Endothelial cell of umbilical vein (primary cell): ENCODE data around the gene CENPP. TPM values are rescaled to one million over a fixed set of nuclear protein-coding genes. Genes with fewer than 3 reads are reported as not detected.

Source experiments
- BruUV-seq: library from RNA; stranded (reverse); fragments of 400-500 nt; replicated peaks from 2 replicates; lab custom pipeline; 2021; lab: Mats Ljungman, UMichigan
- CTCF ChIA-PET: fragments of 300-600, 350-600 bp; sonication (Branson Sonifier 250); formaldehyde crosslinking; loops from one replicate; lab custom pipeline; 2021; ENCODE audit warnings: antibody characterized with exemption, inconsistent platforms; lab: Charles Lee
- POLR2A ChIA-PET: fragments of 300-600, 350-600 bp; sonication (Branson Sonifier 250); formaldehyde crosslinking; loops from one replicate; lab custom pipeline; 2021; ENCODE audit warnings: antibody characterized with exemption, inconsistent platforms; lab: Charles Lee
- DNase-seq: peaks from one replicate; pipeline ENCODE4 v3.0.0-alpha.2; 2011; ENCODE audit warnings: low read depth, low spot score
- FAIRE-seq: peaks from 2 replicates; lab custom pipeline; 2011; peaks lifted over from hg19 to GRCh38; lab: Jason Lieb, UNC
- H2AFZ ChIP-seq: 2 replicates; pipeline ENCODE4 v1.6.0; 2012; ENCODE audit warnings: low read depth, low read length, control low read depth, inconsistent platforms
- H3K27ac ChIP-seq: 2 replicates; pipeline ENCODE4 v1.5.1; 2011; ENCODE audit warnings: low read depth, mild to moderate bottlenecking, control low read depth, low read length, moderate library complexity; ENCODE audit not compliant: insufficient read depth
- H3K27me3 ChIP-seq, 2 experiments: 2 replicates each; pipeline versions ENCODE4 v1.6.0 to v1.6.1; 2011; ENCODE audit warnings: low read length in 2 of 2, mixed read lengths in 1 of 2; ENCODE audit not compliant: control insufficient read depth in 2 of 2, insufficient read depth in 2 of 2
- H3K36me3 ChIP-seq, 2 experiments: 2 replicates in 1 of 2; 3 replicates in 1 of 2; pipeline ENCODE4 v1.5.1; 2011; ENCODE audit warnings: low read length in 2 of 2, mild to moderate bottlenecking in 1 of 2, moderate library complexity in 1 of 2; ENCODE audit not compliant: control insufficient read depth in 2 of 2, insufficient read depth in 2 of 2; ENCODE audit errors: extremely low read depth in 1 of 2
- H3K4me1 ChIP-seq: 3 replicates; pipeline ENCODE4 v1.5.1; 2011; ENCODE audit warnings: mild to moderate bottlenecking, low read length; ENCODE audit not compliant: control insufficient read depth, insufficient read depth; ENCODE audit errors: extremely low read depth
- H3K4me2 ChIP-seq: 2 replicates; pipeline ENCODE4 v1.6.1; 2011; ENCODE audit warnings: low read length, control low read depth, mixed read lengths; ENCODE audit not compliant: insufficient read depth
- H3K4me3 ChIP-seq, 3 experiments: fragments of 200-600 bp in 1 of 3; sonication (generic), shearing (Covaris generic) in 1 of 3; replicated peaks in 1 of 3; 2 replicates each; pipeline ENCODE4 v1.5.1; 2011 to 2016; ENCODE audit warnings: control low read depth in 3 of 3, low read length in 3 of 3, mild to moderate bottlenecking in 2 of 3, inconsistent platforms in 1 of 3, low read depth in 1 of 3, moderate library complexity in 1 of 3; ENCODE audit not compliant: insufficient read depth in 1 of 3
- H3K79me2 ChIP-seq: 2 replicates; pipeline ENCODE4 v1.6.0; 2012; ENCODE audit warnings: low read length, inconsistent platforms; ENCODE audit not compliant: control insufficient read depth, insufficient read depth
- H3K9ac ChIP-seq: replicated peaks from 2 replicates; pipeline ENCODE3; 2011; ENCODE audit warnings: low read length, control low read depth; ENCODE audit not compliant: insufficient read depth; ENCODE audit errors: extremely low read depth
- H3K9me1 ChIP-seq: replicated peaks from 3 replicates; pipeline ENCODE4 v1.6.0; 2011; ENCODE audit warnings: mild to moderate bottlenecking, low read length; ENCODE audit not compliant: control insufficient read depth, insufficient read depth; ENCODE audit errors: extremely low read depth
- H3K9me3 ChIP-seq: replicated peaks from 2 replicates; pipeline ENCODE4 v1.5.1; 2012; ENCODE audit warnings: low read length, inconsistent platforms; ENCODE audit not compliant: control insufficient read depth, insufficient read depth
- H4K20me1 ChIP-seq: replicated peaks from 2 replicates; pipeline ENCODE3; 2011; ENCODE audit warnings: mild to moderate bottlenecking, low read length; ENCODE audit not compliant: control insufficient read depth, insufficient read depth; ENCODE audit errors: extremely low read depth
- EZH2 ChIP-seq: IDR thresholded peaks from 2 replicates; pipeline ENCODE4 v1.6.1; 2012; ENCODE audit warnings: borderline replicate concordance, low read depth, mild to moderate bottlenecking, moderate library complexity, low read length, inconsistent platforms; ENCODE audit not compliant: severe bottlenecking
- FOS ChIP-seq: IDR thresholded peaks from 2 replicates; pipeline ENCODE4 v1.6.1; 2011; ENCODE audit warnings: mild to moderate bottlenecking, low read length, moderate library complexity, borderline replicate concordance; ENCODE audit not compliant: insufficient read depth
- GATA2 ChIP-seq: IDR thresholded peaks from 2 replicates; pipeline ENCODE4 v1.7.0; 2011; ENCODE audit warnings: low read depth, mild to moderate bottlenecking, moderate library complexity, mixed read lengths, low read length; ENCODE audit not compliant: insufficient read length, insufficient read depth
- JUN ChIP-seq: IDR thresholded peaks from 2 replicates; pipeline ENCODE4 v1.6.1; 2011; ENCODE audit warnings: borderline replicate concordance, low read depth; ENCODE audit not compliant: insufficient read length, insufficient read depth
- MYC ChIP-seq: IDR thresholded peaks from one replicate; pipeline ENCODE4 v1.6.1; 2011; ENCODE audit warnings: mild to moderate bottlenecking, low read depth, low read length
- POLR2A ChIP-seq: IDR thresholded peaks from 2 replicates; pipeline ENCODE4 v1.6.1; 2012; ENCODE audit warnings: low read depth, mild to moderate bottlenecking, control low read depth, low read length
- POLR2AphosphoS5 ChIP-seq: IDR thresholded peaks from 2 replicates; pipeline ENCODE4 v1.6.1; 2012; ENCODE audit warnings: low read depth, mild to moderate bottlenecking, control low read depth, low read length, moderate library complexity; ENCODE audit not compliant: insufficient read depth
- dilution Hi-C: fragments of 300-500 bp; cut with MboI; formaldehyde crosslinking; loops from one replicate; pipeline ENCODE4 v1.15.0; 2019; ENCODE audit warnings: low sequenced_read_pairs; ENCODE audit not compliant: extremely low pct_ligation_motif_present
- intact Hi-C: fragments of 100-400 bp; cut with micrococcal nuclease; formaldehyde crosslinking; loops from one replicate; pipeline ENCODE4 v1.10.0; 2022
- polyA plus RNA-seq, 4 experiments: library from polyadenylated mRNA; depleted of rRNA in 3 of 4; stranded (reverse) in 3 of 4; unstranded in 1 of 4; fragments of >200 nt; gene quantifications; 2 replicates each; pipeline versions ENCODE4 v1.2.1 to v1.2.3, GENCODE V29; 2011 to 2012; ENCODE audit warnings: missing spikeins in 1 of 4
- total RNA-seq: library from RNA; stranded (reverse); gene quantifications from 2 replicates; pipeline ENCODE4 v1.2.3, GENCODE V29; 2021
- TF ChIP-seq, protein P1 (sequence below), 2 donors: IDR thresholded peaks; 1 replicate in 1 of 2; 2 replicates in 1 of 2; pipeline ENCODE4 v1.5.1; 2011; ENCODE audit warnings: low read length in 2 of 2, mild to moderate bottlenecking in 2 of 2, moderate library complexity in 2 of 2, control low read depth in 1 of 2, inconsistent platforms in 1 of 2, low read depth in 1 of 2; ENCODE audit not compliant: insufficient read depth in 1 of 2; ENCODE audit errors: extremely low read depth in 1 of 2
- TF ChIP-seq, protein P2 (sequence below): IDR thresholded peaks from 2 replicates; pipeline ENCODE4 v1.6.1; 2011; ENCODE audit not compliant: insufficient read depth, insufficient read length

The CENPP gene
- total and polyA plus RNA-seq, 2 donors (not counting 3 experiments of a cell fraction or from before 2014, with no cell fraction given), result 1.2 to 12.0 TPM

DNA sequence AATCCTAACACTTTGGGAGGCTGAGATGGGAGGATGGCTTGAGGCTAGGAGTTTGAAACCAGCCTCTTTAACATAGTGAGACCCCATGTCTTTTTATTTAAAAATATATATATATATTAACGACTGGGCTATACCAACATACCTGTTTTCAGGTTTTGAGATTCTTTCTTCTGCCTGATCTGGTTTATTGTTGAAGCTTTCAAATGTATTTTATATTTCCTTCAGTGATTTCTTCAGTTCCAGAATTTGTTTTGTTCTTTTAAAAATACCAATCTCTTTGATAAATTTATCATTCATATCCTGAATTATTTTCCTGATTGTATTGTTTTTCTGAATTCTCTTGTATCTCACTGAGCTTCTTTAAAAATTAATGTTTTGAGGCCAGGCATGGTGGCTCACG, 47.4 kb downstream of the CENPP start:
- dilution Hi-C loops, result no loop called here
- CTCF ChIA-PET, result no interaction called here
- H3K9ac ChIP-seq, result no peak overlapping the region
- no peaks in the 10 kb centered on the region for H3K27me3 ChIP-seq
- H3K9me1 ChIP-seq, result no peaks in the 10 kb centered on the region
- POLR2A ChIA-PET, result no interaction called here
- no peaks in the 10 kb centered on the region for H3K4me1 ChIP-seq
- no peaks in the 10 kb centered on the region for H3K9me3 ChIP-seq
- H3K4me3 ChIP-seq, result no peak overlapping the region
- H3K4me2 ChIP-seq, result no peak overlapping the region
- H3K27ac ChIP-seq, result no peak overlapping the region
- no peak overlapping the region for H2AFZ ChIP-seq
- no peak for TF ChIP-seq JUN
- no peak for TF ChIP-seq EZH2
- no peak for TF ChIP-seq GATA2
- no peak for TF ChIP-seq POLR2A
- TF ChIP-seq, protein P1, sequence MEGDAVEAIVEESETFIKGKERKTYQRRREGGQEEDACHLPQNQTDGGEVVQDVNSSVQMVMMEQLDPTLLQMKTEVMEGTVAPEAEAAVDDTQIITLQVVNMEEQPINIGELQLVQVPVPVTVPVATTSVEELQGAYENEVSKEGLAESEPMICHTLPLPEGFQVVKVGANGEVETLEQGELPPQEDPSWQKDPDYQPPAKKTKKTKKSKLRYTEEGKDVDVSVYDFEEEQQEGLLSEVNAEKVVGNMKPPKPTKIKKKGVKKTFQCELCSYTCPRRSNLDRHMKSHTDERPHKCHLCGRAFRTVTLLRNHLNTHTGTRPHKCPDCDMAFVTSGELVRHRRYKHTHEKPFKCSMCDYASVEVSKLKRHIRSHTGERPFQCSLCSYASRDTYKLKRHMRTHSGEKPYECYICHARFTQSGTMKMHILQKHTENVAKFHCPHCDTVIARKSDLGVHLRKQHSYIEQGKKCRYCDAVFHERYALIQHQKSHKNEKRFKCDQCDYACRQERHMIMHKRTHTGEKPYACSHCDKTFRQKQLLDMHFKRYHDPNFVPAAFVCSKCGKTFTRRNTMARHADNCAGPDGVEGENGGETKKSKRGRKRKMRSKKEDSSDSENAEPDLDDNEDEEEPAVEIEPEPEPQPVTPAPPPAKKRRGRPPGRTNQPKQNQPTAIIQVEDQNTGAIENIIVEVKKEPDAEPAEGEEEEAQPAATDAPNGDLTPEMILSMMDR (IDR thresholded peaks at IDR 0.05; ENCODE audit: extremely low read depth in 1 of 2, insufficient read depth in 1 of 2, low read depth in 1 of 2, low read length in 2 of 2), result no peak
- no peak for TF ChIP-seq MYC
- TF ChIP-seq FOS, result no peak
- no peaks in the 10 kb centered on the region for H3K79me2 ChIP-seq
- intact Hi-C loops, result no loop called here
- BruUV-seq, result no TSS peak
- no peaks in the 10 kb centered on the region for H3K36me3 ChIP-seq
- FAIRE-seq (no peak), DNase-seq (no peak)
- H4K20me1 ChIP-seq, result no peaks in the 10 kb centered on the region

DNA sequence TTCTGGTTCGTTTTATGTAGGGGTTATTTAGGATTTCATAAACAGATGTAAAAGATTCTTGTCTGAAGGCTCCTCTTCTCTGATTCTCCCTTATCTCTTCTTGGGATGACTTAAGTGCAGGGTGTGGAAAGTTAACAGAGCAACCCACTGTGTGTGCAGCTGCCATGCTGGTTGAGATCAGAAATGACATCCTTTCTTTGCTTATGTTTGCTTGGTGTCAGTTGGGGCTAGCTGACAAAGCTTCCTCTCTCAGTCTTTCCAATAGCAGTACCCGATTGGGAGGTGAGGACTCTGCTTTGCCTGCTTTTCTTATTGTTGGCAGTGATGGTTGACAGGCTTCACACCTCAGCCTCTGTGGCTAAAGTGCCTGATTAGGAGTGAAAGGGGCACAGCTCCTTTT, 52.1 kb downstream of the CENPP start:
- Histone ChIP-seq H3K79me2 (no peaks in the 10 kb centered on the region), H3K27me3 (no peaks in the 10 kb centered on the region), H3K27ac (no peak overlapping the region), H3K4me1 (no peaks in the 10 kb centered on the region), H3K36me3 (no peaks in the 10 kb centered on the region), H3K4me2 (no peak overlapping the region), H2AFZ (no peak overlapping the region), H3K9me3 (no peaks in the 10 kb centered on the region), H3K9ac (no peak overlapping the region), H3K4me3 (no peak overlapping the region), H4K20me1 (no peaks in the 10 kb centered on the region), H3K9me1 (no peaks in the 10 kb centered on the region)
- DNase-seq (no peak), FAIRE-seq (no peak)
- no TSS peak for BruUV-seq
- intact Hi-C loops, result no loop called here
- TF ChIP-seq POLR2A (no peak), GATA2 (no peak), FOS (no peak), JUN (no peak), MYC (no peak), EZH2 (no peak), POLR2AphosphoS5 (no peak)
- TF ChIP-seq, protein P2, sequence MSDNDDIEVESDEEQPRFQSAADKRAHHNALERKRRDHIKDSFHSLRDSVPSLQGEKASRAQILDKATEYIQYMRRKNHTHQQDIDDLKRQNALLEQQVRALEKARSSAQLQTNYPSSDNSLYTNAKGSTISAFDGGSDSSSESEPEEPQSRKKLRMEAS, result no peak
- TF ChIP-seq, protein P1 (IDR thresholded peaks at IDR 0.05; ENCODE audit: extremely low read depth in 1 of 2, insufficient read depth in 1 of 2, low read depth in 1 of 2, low read length in 2 of 2), result no peak
- POLR2A ChIA-PET, result no interaction called here
- dilution Hi-C loops, result no loop called here
- CTCF ChIA-PET, result no interaction called here
